NK-92 (cell line): Measurements from ENCODE around the gene MYL4.
"Not testable (repeated sequence)": the region's sequence is repeated elsewhere in the genome, so short reads cannot be mapped to it uniquely, and the experiment has no call there.

Source experiments
- DNase-seq: peaks from one replicate; lab custom pipeline; 2025; ENCODE audit not compliant: unreplicated experiment; lab: John Stamatoyannopoulos, UW

The MYL4 gene

DNA sequence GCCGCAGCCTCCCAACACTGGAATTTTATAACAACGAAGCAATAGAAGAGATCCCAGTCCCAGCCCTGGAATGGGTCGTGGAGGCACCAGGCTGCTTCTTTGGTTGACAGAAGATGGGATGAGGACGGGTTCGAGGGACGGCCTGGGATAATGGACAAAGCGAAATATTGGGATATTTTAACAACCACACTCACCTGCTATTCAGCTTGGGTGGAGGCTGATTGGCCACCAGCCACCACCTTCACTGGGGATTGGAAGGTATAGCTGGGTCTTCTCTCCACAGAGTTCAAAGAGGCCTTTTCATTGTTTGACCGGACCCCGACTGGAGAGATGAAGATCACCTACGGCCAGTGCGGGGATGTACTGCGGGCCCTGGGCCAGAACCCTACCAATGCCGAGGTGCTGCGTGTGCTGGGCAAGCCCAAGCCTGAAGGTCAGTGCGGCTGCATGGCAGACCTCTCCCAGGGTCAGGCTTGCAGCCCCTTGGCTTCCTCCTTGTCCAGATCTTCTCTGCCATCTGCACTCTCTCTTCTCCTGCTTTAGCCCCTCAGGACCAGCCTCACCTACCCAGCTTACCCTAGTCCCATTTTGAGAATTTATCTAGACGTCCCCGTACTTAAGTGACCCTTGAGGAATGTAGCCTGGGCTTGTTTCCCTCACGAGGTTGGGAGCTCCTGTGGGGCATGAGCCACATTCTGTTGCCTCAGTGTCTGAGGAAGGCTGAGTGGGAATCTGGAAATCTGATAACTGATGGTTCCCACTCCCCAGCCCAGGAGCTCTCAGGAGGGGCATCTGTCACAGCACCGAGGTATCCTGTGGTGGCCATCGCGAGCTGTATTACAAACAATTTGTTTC lies 10.7 kb downstream of the MYL4 start:
- no peak for DNase-seq

DNA sequence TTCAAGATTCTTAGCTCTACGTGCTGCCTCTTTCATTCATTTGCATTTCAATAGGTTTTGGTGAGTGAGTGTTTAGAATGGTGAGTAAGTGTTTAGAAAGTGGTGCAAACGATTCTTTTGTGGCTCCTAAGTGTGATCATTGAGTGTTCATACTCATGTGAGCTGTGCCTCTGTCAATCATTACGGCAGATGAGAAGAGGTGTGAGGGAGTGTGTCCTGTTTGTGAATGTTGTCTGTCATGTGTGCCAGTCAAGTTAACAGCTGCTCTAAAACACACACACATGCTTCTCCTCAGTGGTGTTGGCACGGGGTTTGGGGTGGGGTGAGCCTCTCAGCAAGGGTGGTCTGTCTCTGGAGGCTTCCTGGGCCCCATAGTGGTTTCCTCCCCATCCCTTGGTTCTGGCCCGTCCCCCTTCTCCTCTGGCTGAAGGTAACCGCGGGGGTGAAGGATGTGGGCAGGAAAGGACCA lies 11.4 kb downstream of the MYL4 start:
- no peak for DNase-seq

DNA sequence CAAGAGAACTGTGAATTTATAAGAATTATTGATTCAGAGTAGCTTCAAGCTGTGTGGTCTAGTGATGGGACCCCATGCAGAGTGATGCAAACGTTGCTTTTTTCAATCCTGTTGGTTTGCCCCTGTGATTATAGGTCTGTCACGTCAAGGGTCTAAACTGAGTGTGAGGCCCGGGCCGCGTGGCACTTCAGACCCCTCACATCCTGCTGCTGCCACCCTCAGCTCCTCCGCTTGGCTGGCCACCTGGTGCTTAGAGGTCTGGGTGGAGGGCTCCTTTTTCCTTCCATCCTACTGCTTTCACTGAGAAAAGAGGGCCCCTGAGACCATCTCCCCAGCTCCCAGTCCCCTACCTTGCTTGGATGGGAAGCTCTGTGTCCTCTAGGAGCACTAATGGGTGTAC lies 12.0 kb downstream of the MYL4 start:
- DNase-seq, result no peak

DNA sequence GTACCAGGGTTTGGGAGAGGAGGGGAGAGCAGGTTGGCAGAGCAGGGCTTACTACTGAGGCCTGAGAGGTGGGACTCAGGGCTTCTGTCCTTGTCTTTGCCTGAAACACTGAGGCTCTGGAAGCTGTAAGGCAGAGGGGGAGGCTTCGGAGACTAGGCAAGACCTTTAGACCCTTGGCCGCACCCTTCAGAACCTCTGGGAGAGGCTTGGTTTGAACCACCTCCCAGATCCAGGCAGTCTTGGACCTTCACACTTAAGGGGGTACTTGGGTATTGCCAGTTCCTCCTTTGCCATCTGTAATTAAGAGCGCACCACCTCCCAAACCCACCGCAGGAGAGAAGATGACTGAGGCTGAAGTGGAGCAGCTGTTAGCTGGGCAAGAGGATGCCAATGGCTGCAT lies 12.9 kb downstream of the MYL4 start:
- no peak for DNase-seq

DNA sequence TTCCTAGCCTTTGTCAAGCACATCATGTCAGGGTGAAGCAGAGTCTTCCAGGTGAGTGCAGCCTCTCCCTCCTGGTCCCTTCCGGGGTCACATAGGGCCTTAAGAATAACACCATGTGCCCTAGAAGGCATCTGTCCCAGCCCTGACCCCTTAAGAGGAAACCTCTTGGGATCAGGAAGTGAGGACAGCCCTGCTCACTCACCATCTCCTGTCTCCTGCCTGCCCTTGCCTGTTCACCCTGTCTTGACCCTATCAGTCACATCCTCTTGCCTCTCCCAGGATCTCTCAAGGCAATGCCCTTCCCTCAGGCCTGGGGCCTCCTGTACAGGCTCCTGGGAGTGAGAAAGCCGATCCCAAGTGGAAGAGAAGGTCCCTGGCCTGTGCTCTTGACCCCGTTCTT lies 13.9 kb downstream of the MYL4 start:
- no peak for DNase-seq

DNA sequence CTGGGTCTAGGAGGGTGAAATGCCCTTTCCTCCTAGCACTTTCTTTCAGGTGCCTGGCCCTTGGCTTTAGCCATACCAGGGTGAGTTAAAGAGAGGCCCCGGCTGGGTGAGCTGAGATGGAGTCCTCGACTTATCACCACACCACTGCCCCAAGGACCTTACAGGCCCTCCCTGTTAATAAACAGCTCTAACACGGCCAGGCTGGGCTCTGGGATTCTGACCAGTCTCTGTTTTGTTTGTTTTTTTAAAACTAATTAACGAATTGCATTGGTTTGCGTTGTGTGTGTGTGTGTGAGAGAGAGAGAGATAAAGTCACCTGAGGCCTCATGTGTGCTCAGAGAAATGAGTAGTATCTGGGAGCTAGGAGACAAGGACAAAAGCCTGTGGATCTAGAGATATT lies 14.3 kb downstream of the MYL4 start:
- DNase-seq, result no peak

DNA sequence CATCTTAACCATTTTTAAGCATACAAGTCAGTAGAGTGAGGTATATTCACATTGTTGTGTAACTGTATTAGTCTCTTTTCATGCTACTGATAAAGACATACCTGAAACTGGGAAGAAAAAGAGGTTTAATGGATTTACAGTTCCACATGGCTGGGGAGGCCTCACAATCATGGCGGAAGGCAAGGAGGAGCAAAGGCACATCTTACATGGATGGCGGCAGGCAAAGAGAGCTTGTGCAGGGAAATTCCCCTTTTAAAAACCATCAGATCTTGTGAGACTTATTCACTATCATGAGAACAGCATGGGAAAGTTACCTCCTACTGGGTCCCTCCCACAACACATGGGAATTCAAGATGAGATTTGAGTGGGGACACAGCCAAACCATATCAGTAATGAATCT lies 14.9 kb downstream of the MYL4 start:
- DNase-seq, result not testable (repeated sequence)

DNA sequence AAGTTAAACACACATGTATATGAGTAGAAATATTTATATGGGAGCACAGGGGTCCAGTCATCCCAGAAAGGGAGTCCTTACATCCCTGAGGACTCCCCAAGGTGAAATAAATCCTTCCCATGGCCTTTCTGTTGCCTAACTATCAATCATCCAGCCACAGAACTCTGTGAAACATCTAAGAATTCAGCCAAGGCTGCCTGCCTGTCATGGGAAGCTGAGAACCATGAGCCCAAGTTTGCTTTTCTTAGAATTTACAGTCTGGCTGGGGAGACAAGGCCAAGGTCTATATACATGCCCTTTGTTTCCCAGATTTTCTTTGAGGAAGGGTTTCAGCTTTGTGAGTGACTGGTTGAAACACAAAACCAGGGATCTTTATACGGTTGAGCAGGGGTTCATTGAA lies 15.8 kb downstream of the MYL4 start:
- no peak for DNase-seq

DNA sequence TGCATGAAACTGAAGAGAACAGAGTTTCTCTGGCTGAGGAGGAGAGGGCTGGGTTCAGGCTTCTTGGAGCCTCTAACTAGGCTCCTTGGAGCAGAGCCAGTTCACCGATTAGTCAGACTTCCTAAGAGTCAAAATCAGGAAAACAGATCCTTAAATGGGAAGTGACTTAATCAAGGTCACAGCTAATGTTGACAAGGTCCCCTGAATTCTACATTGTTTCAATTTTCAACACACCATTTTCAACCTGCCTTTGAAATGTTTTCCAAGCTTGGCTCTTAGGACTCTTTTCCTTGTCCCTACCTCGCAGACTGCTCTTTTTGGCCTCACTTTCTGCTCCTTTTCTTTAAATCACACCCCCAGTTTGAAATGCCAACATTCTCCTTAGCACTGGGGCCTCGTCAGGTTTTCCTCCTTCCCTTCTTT lies 16.3 kb downstream of the MYL4 start:
- no peak for DNase-seq

DNA sequence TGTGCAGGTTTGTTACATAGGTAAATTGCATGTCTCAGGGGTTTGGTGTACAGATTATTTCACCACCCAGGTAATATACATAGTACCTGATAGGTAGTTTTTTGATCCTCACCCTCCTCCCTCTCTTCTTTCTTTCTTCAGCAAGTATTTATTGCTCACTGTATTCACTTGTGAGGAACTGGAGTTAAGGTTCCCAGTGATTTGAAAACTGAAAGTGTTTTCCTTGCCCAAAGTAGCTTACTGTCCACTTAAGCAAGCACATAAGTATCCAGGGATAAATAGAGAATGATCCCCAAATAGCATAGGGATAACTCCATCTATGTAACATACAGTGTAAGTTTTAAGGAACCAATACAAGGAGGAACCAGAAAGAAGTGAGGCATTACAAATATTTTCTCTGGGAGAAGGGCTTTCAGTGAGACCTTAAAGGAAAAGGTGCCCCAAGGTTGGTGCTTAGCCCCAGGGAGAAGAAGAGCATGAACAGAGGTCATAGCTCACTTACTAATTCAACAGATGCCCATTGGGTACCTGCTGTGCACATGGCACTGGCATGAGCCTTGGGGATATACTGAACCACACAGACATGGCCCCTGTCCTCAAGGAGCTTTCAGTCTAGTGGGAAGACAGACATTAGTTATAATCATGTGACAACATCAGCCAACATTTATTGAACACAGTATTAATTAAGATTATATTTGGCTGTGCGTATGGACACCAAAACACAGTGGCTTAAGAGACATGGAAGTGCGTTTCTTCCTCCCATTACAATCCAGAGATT lies 17.0 kb downstream of the MYL4 start:
- no peak for DNase-seq

DNA sequence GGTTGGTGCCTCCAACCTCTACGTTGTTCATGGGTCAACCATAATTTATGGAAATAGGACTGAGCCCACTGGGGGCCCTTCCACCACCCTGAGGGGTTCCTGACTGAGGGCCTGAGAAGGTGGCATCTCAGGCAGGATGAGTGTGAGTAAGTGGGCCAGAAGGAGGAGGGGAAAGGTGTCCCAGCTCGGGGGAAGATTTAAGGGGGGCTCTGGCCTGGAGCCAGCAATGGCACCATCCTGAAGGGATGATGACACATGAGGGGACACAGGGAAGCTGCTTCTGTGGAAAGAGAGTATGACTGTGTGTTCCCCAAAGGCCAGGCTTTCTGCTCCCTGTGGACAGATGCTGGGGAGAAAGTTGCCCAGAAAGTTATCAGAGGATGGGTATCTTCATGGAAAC lies 18.7 kb downstream of the MYL4 start:
- DNase-seq, result no peak

DNA sequence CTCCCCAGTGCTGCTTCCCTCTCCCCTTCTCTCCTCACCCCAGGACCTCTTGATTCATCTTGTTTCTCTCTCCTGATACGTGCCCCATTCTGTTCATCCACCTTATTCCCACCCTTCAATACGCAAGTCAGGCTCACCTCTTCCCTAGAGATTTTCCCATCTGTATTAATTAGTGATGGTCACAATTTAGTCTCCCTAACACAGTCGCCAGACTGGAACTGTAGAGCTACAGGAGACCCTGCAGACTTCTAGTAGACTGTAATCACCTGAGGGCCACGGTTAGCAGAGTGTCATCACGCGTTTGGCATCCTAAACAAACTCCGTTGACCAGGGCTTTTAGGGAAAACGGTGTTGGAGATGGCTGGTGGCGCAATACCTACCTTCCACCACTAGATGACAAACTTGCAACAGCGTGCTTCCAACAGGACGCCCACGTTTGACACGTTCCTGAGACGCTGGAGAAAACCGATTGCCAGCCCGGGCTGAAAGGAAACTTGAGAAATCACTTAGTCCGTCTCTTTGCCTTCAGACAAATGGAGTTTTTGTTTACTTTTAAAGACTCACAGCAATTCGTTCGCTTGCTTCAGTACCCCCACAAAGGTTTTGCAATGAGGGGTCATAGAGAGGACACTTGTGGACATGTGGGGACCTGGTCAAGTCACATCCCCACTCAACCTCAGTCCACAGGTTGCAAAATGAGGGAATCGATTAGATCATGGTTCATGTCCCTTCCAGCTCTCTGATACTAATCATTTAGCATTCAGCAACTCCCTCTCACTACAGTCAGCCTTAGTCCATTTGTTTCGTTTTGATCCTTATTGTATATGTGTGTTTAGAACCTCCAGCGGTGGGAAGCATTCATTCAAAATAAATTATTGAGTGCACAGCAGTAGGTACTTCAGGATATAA lies 20.6 kb downstream of the MYL4 start:
- DNase-seq, result no peak

DNA sequence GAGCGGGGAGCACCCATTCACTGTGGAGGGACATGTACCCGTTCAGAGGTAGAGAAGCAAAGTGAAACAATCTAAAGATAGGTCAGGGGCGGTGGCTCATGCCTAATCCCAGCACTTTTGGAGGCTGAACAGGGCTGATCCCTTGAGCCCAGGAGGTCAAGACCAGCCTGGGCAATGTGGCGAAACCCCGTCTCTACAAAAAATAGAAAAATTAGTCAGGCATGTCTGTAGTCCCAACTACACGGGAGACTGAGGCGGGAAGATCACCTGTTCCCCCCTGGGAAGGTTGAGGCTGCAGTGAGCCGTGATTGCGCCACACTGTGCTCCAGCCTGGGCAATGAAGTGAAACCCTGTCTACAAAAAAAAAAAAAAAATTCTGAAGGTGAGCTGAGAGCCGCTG lies 21.7 kb downstream of the MYL4 start:
- DNase-seq, result no peak

DNA sequence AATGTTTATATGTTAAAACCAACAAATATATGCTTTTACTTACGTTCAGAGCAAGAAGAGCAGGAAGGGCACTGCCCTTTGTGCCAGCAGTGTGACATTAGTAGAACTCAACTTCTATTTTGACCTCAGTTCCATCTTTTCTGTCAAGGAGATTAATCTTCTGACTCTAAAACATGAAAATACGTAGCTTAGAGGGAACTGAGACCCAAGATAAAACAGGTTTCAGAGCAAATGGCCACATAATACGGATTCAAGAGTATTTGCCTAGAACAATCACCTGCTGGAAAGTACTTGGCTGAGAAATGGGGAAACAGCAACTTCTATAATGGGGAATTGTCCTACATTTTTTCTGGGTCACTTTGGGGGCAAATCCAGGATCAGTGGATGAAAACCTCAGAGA lies 22.2 kb downstream of the MYL4 start:
- DNase-seq, result no peak

DNA sequence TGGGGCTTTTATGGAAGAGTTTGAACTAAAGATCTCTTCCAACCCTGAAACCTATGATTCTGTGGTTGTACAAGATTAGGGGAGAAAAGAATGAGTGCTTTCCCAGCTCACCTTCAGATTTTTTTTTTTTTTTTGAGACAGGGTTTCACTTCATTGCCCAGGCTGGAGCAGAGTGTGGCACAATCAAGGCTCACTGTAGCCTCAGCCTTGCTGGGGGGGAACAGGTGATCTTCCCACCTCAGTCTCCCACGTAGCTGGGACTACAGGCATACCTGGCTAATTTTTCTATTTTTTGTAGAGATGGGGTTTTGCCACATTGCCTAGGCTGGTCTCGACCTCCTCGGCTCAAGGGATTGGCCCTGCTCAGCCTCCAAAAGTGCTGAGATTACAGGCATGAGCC lies 22.7 kb downstream of the MYL4 start:
- DNase-seq, result no peak

DNA sequence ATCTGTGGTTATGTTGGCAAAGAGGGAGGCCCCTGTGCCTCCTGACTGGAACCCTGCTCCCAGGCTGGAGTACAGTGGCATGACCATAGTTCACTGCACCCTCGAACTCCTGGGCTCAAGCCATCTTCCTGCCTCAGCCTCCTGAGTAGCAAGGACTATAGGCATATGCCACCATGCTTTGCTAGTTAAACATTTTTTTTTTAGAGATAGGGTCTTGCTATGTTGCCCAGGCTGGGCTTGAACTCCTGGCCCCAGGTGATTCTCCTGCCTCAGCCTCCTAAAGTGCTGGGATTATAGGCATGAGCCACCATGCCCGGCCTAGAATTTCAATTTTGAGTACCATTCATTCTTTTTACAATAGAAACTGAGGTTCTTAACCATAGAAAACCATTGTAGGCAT lies 23.3 kb downstream of the MYL4 start:
- DNase-seq, result no peak

DNA sequence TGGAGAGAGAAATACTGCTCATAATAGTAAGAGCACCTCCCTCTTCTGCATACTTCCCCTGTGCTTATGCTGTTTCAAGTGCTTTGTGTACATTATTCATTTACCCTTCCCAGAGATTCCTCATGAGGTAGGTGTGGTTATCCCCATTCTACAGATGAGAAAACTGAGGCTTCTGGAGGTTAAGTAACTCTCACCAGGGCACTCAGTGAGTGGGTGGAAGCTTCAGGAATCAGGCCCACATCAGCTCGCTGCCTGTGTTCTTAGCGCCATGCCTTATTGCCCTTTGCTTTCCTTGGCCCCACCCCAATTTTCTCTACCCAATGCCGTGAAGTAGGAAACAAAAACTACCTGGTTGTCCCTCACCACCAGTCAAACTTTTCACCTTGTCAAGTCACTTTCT lies 26.4 kb downstream of the MYL4 start:
- DNase-seq, result no peak

DNA sequence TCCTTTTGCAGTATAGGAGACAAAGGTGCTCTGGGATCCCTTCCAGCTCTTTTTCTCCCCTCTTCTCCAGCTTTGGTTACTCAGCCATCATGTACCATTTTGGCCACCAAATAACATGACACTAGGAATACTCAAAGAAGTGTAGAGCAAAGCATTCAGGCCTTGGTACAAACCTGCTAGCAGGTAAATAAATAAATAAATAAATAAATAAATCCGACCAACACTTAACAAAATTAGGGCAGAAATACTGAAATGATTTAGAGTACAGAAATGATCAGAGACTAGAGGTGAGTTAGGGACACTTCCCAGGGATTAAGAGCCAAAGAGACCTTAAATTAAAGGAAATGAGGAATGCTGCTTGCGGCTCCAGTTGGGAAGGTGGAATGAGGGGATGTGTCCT lies 26.8 kb downstream of the MYL4 start:
- no peak for DNase-seq

DNA sequence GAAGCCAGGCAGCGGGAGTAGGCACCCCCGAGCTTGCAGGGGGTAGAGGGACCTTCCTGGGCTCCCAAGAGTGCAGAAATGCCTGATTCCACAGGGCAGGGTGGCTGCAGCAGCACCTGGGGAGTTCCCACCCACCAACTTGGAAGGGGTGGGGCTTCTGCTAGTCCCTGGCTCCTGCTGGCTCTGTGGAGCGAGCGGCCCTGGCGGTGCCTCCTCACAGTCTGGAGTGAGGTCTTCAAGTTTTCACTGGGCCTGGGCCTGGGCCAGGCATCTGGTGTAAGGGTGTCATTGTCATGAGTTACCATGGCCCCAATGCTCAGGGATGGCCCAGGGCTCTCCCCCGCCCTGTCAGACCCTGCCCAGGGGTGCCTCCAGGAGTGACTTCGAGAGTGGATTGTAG lies 28.7 kb downstream of the MYL4 start:
- DNase-seq, result no peak

DNA sequence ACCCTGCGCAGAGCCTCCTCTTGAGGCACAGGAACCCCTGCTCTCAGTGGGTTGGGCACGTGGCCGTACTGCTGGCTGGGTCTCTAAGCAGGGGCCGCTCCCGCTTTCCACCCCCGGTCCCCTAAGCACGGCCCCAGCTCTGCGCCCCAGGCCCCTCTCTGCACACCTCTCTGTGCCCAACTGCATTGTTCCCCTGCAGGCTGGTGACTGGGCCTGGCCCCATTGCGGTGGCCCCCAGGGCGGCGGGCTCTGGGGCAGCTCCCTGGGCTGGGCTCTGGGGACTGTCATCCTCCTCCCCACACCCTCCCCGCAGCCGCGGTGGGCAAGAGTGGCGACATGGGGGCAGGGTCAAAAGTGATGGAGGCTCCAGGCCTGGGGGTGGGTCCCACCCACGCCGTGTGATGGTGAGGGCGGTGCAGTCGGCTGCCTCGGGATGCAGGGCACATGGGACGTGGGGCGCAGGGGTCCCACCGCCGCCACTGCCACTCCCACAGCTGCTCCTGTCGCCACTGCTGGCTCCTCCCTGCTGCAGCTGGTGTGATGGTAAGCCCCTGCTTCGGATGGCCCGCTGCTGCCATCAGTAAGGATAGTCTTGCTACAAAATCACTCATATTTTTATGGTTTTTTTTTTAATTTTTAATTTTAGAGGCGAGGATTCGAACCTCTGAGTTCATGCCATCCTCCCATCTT lies 29.3 kb downstream of the MYL4 start:
- no peak for DNase-seq

DNA sequence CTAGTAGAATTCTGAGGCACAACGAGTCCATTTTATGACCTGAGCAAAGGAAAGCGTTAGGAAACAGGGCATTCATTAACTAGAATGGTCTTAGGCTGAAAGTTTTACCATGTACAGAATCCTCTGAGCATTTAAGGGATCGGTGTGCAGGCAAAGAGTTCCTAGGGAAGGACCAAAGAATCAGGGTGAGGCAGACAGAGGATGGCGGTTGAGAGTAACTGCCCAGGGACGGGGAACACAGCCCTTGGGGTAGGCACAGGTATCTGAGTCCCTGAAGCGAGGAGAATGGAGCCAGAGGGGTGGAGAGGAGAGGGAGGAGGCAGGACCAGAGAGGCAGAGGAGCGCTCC lies 30.4 kb downstream of the MYL4 start:
- DNase-seq, result no peak
